ENCODE measurements around the gene PPP6R1. TPM values are rescaled to one million over a fixed set of nuclear protein-coding genes. Genes with fewer than 3 reads are reported as not detected.
A peak's percentile ranks its signal among the peaks of the same experiment; 100 is the strongest.

PPP6R1 gene
- polyA plus RNA-seq, 1 of the 3 experiments (the other 2 are of a cell fraction): 47.8 TPM

- ChIA-PET POLR2A (no interaction called here), CTCF (interaction anchor here (0.7 to 1.2 kb wide), 2 partner anchors 15 to 52 kb away, joined by 3 read pairs; no protein-coding TSS in a partner anchor)
- H3K4me1 ChIP-seq (ENCODE audit: control insufficient read depth in 1 of 2, insufficient read depth in 2 of 2, low read depth in 1 of 2, low read length in 1 of 2): no peaks in the 10 kb centered on the region
- H2AFZ ChIP-seq (ENCODE audit: low read depth): no peak overlapping the region
- no peaks in the 10 kb centered on the region for H4K20me1 ChIP-seq (ENCODE audit: insufficient read depth)
- no peaks in the 10 kb centered on the region for H3K9me2 ChIP-seq
- H3K27ac ChIP-seq (ENCODE audit: low read depth in 2 of 2, low read length in 1 of 2): no peak overlapping the region
- H3K9me3 ChIP-seq: no peaks in the 10 kb centered on the region
- no peak overlapping the region for H3K4me3 ChIP-seq (ENCODE audit: low read depth in 2 of 2, low read length in 1 of 2)
- H3K9ac ChIP-seq: no peak overlapping the region
- H3K4me2 ChIP-seq: no peak overlapping the region
- H3K79me2 ChIP-seq (ENCODE audit: insufficient read depth): no peaks in the 10 kb centered on the region
- TF ChIP-seq SMC3 (IDR thresholded peaks at IDR 0.05; ENCODE audit: low read depth, low read length) (no peak), MXI1 (IDR thresholded peaks at IDR 0.05; ENCODE audit: low read depth, low read length) (no peak)
- H3K36me3 ChIP-seq (replicated peaks in 1 of 2; ENCODE audit: control insufficient read depth in 1 of 2, insufficient read depth in 2 of 2, low read length in 1 of 2): no peaks in the 10 kb centered on the region
- no peaks in the 10 kb centered on the region for H3F3A ChIP-seq (replicated peaks; ENCODE audit: insufficient read depth)
- DNase-seq: no peak
- no peaks in the 10 kb centered on the region for H3K27me3 ChIP-seq (ENCODE audit: insufficient read depth)
- WGBS (ENCODE audit: low lambda C conversion rate): 85% methylated on average over 12 of the region's 12 CpGs
These were observed 65.3 kb downstream of the PPP6R1 start for GRCh38 chr19:55193481-55193880.

GRCh38 chr19:55189403-55189835 lies 69.4 kb downstream of the PPP6R1 start:
- H3K9ac ChIP-seq: no peak overlapping the region
- TF ChIP-seq MAX (IDR thresholded peaks at IDR 0.05; ENCODE audit: low read depth) (peak; percentile 58; the same call in 1 of the 2 replicates), EZH2phosphoT487 (IDR thresholded peaks at IDR 0.05; ENCODE audit: borderline replicate concordance, low read depth) (no peak), MEF2A (IDR thresholded peaks at IDR 0.05; ENCODE audit: borderline replicate concordance, low read depth) (no peak), IRF3 (IDR thresholded peaks at IDR 0.05; ENCODE audit: low read depth, low read length) (no peak), FOXM1 (IDR thresholded peaks at IDR 0.05; ENCODE audit: low read depth) (no peak), FOSL2 (IDR thresholded peaks at IDR 0.05; ENCODE audit: borderline replicate concordance, low read depth) (peak; percentile 31; the same call in 1 of the 2 replicates)

GRCh38 chr19:55188625-55189024 lies 70.2 kb downstream of the PPP6R1 start:
- Histone ChIP-seq H3K9ac (no peak overlapping the region), H3K36me3 (replicated peaks in 1 of 2; ENCODE audit: control insufficient read depth in 1 of 2, insufficient read depth in 2 of 2, low read length in 1 of 2) (no peaks in the 10 kb centered on the region), H3K9me2 (no peaks in the 10 kb centered on the region), H3K4me3 (ENCODE audit: low read depth in 2 of 2, low read length in 1 of 2) (no peak overlapping the region), H3K9me3 (no peaks in the 10 kb centered on the region), H4K20me1 (ENCODE audit: insufficient read depth) (no peaks in the 10 kb centered on the region), H3K4me2 (no peak overlapping the region), H3K4me1 (ENCODE audit: control insufficient read depth in 1 of 2, insufficient read depth in 2 of 2, low read depth in 1 of 2, low read length in 1 of 2) (no peaks in the 10 kb centered on the region), H3K27ac (ENCODE audit: low read depth in 2 of 2, low read length in 1 of 2) (peak overlapping the region in 1 of 2 experiments; percentile 46; a peak in 1 of 4 replicates), H3K27me3 (ENCODE audit: insufficient read depth) (peaks cover 5% of the 10 kb centered on the region; the same call in 1 of the 2 replicates), H3F3A (replicated peaks; ENCODE audit: insufficient read depth) (no peaks in the 10 kb centered on the region), H2AFZ (ENCODE audit: low read depth) (no peak overlapping the region), H3K79me2 (ENCODE audit: insufficient read depth) (no peaks in the 10 kb centered on the region)
- CTCF ChIA-PET: interaction anchor here (1.6 kb wide), 1 partner anchor 8 kb away, joined by 5 read pairs; the partner anchor contains the start of gene SYT5
- TF ChIP-seq RFX5 (IDR thresholded peaks at IDR 0.05; ENCODE audit: low read length): no peak
- POLR2A ChIA-PET: no interaction called here
- no peak for DNase-seq
- WGBS (ENCODE audit: low lambda C conversion rate): 92% methylated on average over 8 of the region's 8 CpGs

More at GRCh38 chr19:55189403-55189835, 69.4 kb downstream of the PPP6R1 start:
- Histone ChIP-seq H3K4me2 (0 out of 2 replicates have a peak overlapping the region, but pooled peaks have one; percentile 2), H3K9me3 (no peaks in the 10 kb centered on the region), H2AFZ (ENCODE audit: low read depth) (peak overlapping the region; percentile 50; the same call in 1 of the 2 replicates), H3F3A (replicated peaks; ENCODE audit: insufficient read depth) (no peaks in the 10 kb centered on the region), H3K4me1 (ENCODE audit: control insufficient read depth in 1 of 2, insufficient read depth in 2 of 2, low read depth in 1 of 2, low read length in 1 of 2) (no peaks in the 10 kb centered on the region), H3K36me3 (replicated peaks in 1 of 2; ENCODE audit: control insufficient read depth in 1 of 2, insufficient read depth in 2 of 2, low read length in 1 of 2) (no peaks in the 10 kb centered on the region), H4K20me1 (ENCODE audit: insufficient read depth) (no peaks in the 10 kb centered on the region), H3K27me3 (ENCODE audit: insufficient read depth) (peaks cover 5% of the 10 kb centered on the region; the same call in 1 of the 2 replicates), H3K27ac (ENCODE audit: low read depth in 2 of 2, low read length in 1 of 2) (peak overlapping the region in 1 of 2 experiments; percentile 46; a peak in 1 of 4 replicates), H3K4me3 (ENCODE audit: low read depth in 2 of 2, low read length in 1 of 2) (no peak overlapping the region), H3K79me2 (ENCODE audit: insufficient read depth) (no peaks in the 10 kb centered on the region), H3K9me2 (no peaks in the 10 kb centered on the region)
- no peak for DNase-seq
- ChIA-PET POLR2A (no interaction called here), CTCF (interaction anchor here (1.6 kb wide), 1 partner anchor 9 kb away, joined by 5 read pairs; the partner anchor contains the start of gene SYT5)
- WGBS (ENCODE audit: low lambda C conversion rate): 38% methylated on average over 15 of the region's 15 CpGs

All from SK-N-SH (cell line).